ENCODE measurements around the gene TRIP12. TPM values are rescaled to one million over a fixed set of nuclear protein-coding genes. Genes with fewer than 3 reads are reported as not detected.

Gene TRIP12
- total and polyA plus RNA-seq, 2 of the 8 experiments (the other 6 are each of a cell fraction or from before 2014, with no cell fraction given), result 23.1 to 174 TPM

DNA sequence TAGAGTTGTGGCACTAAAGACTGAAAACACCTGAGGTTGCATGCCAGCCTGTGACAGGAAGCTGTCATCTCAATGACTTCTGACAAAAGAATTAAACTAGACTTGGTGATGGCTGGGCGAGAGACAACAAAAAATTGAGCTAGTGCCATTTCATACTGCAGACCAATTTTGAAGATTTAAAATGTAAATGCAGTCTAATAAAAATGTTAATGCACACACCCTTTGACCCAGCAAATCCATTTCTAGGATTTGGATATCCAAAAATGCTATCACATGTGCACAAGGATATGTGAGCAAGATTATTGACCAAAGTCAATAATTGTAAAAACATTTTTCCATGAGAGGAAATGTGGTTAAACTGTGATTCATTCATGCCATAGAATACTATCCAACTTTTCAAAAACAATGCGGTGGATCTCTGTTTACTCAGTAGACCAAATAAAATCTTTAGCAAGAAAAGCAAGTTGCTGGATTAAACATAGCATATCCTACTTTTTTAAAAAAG lies 6.1 kb upstream of the TRIP12 start (continued):
- TF ChIP-seq, protein P1, sequence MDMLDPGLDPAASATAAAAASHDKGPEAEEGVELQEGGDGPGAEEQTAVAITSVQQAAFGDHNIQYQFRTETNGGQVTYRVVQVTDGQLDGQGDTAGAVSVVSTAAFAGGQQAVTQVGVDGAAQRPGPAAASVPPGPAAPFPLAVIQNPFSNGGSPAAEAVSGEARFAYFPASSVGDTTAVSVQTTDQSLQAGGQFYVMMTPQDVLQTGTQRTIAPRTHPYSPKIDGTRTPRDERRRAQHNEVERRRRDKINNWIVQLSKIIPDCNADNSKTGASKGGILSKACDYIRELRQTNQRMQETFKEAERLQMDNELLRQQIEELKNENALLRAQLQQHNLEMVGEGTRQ (IDR thresholded peaks at IDR 0.05; ENCODE audit: low read length), result no peak
- no peak for TF ChIP-seq EZH2 (IDR thresholded peaks at IDR 0.05; ENCODE audit: low read depth, low read length, severe bottlenecking)
